Endothelial cell of umbilical vein (primary cell): Measurements from ENCODE around the gene TET2. TPM values are rescaled to one million over a fixed set of nuclear protein-coding genes. Genes with fewer than 3 reads are reported as not detected.

Experiments
- BruUV-seq: library from RNA; stranded (reverse); fragments of 400-500 nt; replicated peaks from 2 replicates; lab custom pipeline; 2021; lab: Mats Ljungman, UMichigan
- CTCF ChIA-PET: fragments of 300-600, 350-600 bp; sonication (Branson Sonifier 250); formaldehyde crosslinking; loops from one replicate; lab custom pipeline; 2021; ENCODE audit warnings: antibody characterized with exemption, inconsistent platforms; lab: Charles Lee
- POLR2A ChIA-PET: fragments of 300-600, 350-600 bp; sonication (Branson Sonifier 250); formaldehyde crosslinking; loops from one replicate; lab custom pipeline; 2021; ENCODE audit warnings: antibody characterized with exemption, inconsistent platforms; lab: Charles Lee
- DNase-seq: peaks from one replicate; pipeline ENCODE4 v3.0.0-alpha.2; 2011; ENCODE audit warnings: low read depth, low spot score
- FAIRE-seq: peaks from 2 replicates; lab custom pipeline; 2011; peaks lifted over from hg19 to GRCh38; lab: Jason Lieb, UNC
- H2AFZ ChIP-seq: 2 replicates; pipeline ENCODE4 v1.6.0; 2012; ENCODE audit warnings: low read depth, low read length, control low read depth, inconsistent platforms
- H3K27ac ChIP-seq: 2 replicates; pipeline ENCODE4 v1.5.1; 2011; ENCODE audit warnings: low read depth, mild to moderate bottlenecking, control low read depth, low read length, moderate library complexity; ENCODE audit not compliant: insufficient read depth
- H3K27me3 ChIP-seq, 2 experiments: 2 replicates each; pipeline versions ENCODE4 v1.6.0 to v1.6.1; 2011; ENCODE audit warnings: low read length in 2 of 2, mixed read lengths in 1 of 2; ENCODE audit not compliant: control insufficient read depth in 2 of 2, insufficient read depth in 2 of 2
- H3K36me3 ChIP-seq, 2 experiments: 2 replicates in 1 of 2; 3 replicates in 1 of 2; pipeline ENCODE4 v1.5.1; 2011; ENCODE audit warnings: low read length in 2 of 2, mild to moderate bottlenecking in 1 of 2, moderate library complexity in 1 of 2; ENCODE audit not compliant: control insufficient read depth in 2 of 2, insufficient read depth in 2 of 2; ENCODE audit errors: extremely low read depth in 1 of 2
- H3K4me1 ChIP-seq: 3 replicates; pipeline ENCODE4 v1.5.1; 2011; ENCODE audit warnings: mild to moderate bottlenecking, low read length; ENCODE audit not compliant: control insufficient read depth, insufficient read depth; ENCODE audit errors: extremely low read depth
- H3K4me2 ChIP-seq: 2 replicates; pipeline ENCODE4 v1.6.1; 2011; ENCODE audit warnings: low read length, control low read depth, mixed read lengths; ENCODE audit not compliant: insufficient read depth
- H3K4me3 ChIP-seq, 3 experiments: fragments of 200-600 bp in 1 of 3; sonication (generic), shearing (Covaris generic) in 1 of 3; replicated peaks in 1 of 3; 2 replicates each; pipeline ENCODE4 v1.5.1; 2011 to 2016; ENCODE audit warnings: control low read depth in 3 of 3, low read length in 3 of 3, mild to moderate bottlenecking in 2 of 3, inconsistent platforms in 1 of 3, low read depth in 1 of 3, moderate library complexity in 1 of 3; ENCODE audit not compliant: insufficient read depth in 1 of 3
- H3K79me2 ChIP-seq: 2 replicates; pipeline ENCODE4 v1.6.0; 2012; ENCODE audit warnings: low read length, inconsistent platforms; ENCODE audit not compliant: control insufficient read depth, insufficient read depth
- H3K9ac ChIP-seq: replicated peaks from 2 replicates; pipeline ENCODE3; 2011; ENCODE audit warnings: low read length, control low read depth; ENCODE audit not compliant: insufficient read depth; ENCODE audit errors: extremely low read depth
- H3K9me1 ChIP-seq: replicated peaks from 3 replicates; pipeline ENCODE4 v1.6.0; 2011; ENCODE audit warnings: mild to moderate bottlenecking, low read length; ENCODE audit not compliant: control insufficient read depth, insufficient read depth; ENCODE audit errors: extremely low read depth
- H3K9me3 ChIP-seq: replicated peaks from 2 replicates; pipeline ENCODE4 v1.5.1; 2012; ENCODE audit warnings: low read length, inconsistent platforms; ENCODE audit not compliant: control insufficient read depth, insufficient read depth
- H4K20me1 ChIP-seq: replicated peaks from 2 replicates; pipeline ENCODE3; 2011; ENCODE audit warnings: mild to moderate bottlenecking, low read length; ENCODE audit not compliant: control insufficient read depth, insufficient read depth; ENCODE audit errors: extremely low read depth
- EZH2 ChIP-seq: IDR thresholded peaks from 2 replicates; pipeline ENCODE4 v1.6.1; 2012; ENCODE audit warnings: borderline replicate concordance, low read depth, mild to moderate bottlenecking, moderate library complexity, low read length, inconsistent platforms; ENCODE audit not compliant: severe bottlenecking
- FOS ChIP-seq: IDR thresholded peaks from 2 replicates; pipeline ENCODE4 v1.6.1; 2011; ENCODE audit warnings: mild to moderate bottlenecking, low read length, moderate library complexity, borderline replicate concordance; ENCODE audit not compliant: insufficient read depth
- GATA2 ChIP-seq: IDR thresholded peaks from 2 replicates; pipeline ENCODE4 v1.7.0; 2011; ENCODE audit warnings: low read depth, mild to moderate bottlenecking, moderate library complexity, mixed read lengths, low read length; ENCODE audit not compliant: insufficient read length, insufficient read depth
- JUN ChIP-seq: IDR thresholded peaks from 2 replicates; pipeline ENCODE4 v1.6.1; 2011; ENCODE audit warnings: borderline replicate concordance, low read depth; ENCODE audit not compliant: insufficient read length, insufficient read depth
- MYC ChIP-seq: IDR thresholded peaks from one replicate; pipeline ENCODE4 v1.6.1; 2011; ENCODE audit warnings: mild to moderate bottlenecking, low read depth, low read length
- POLR2A ChIP-seq: IDR thresholded peaks from 2 replicates; pipeline ENCODE4 v1.6.1; 2012; ENCODE audit warnings: low read depth, mild to moderate bottlenecking, control low read depth, low read length
- POLR2AphosphoS5 ChIP-seq: IDR thresholded peaks from 2 replicates; pipeline ENCODE4 v1.6.1; 2012; ENCODE audit warnings: low read depth, mild to moderate bottlenecking, control low read depth, low read length, moderate library complexity; ENCODE audit not compliant: insufficient read depth
- dilution Hi-C: fragments of 300-500 bp; cut with MboI; formaldehyde crosslinking; loops from one replicate; pipeline ENCODE4 v1.15.0; 2019; ENCODE audit warnings: low sequenced_read_pairs; ENCODE audit not compliant: extremely low pct_ligation_motif_present
- intact Hi-C: fragments of 100-400 bp; cut with micrococcal nuclease; formaldehyde crosslinking; loops from one replicate; pipeline ENCODE4 v1.10.0; 2022
- polyA plus RNA-seq, 4 experiments: library from polyadenylated mRNA; depleted of rRNA in 3 of 4; stranded (reverse) in 3 of 4; unstranded in 1 of 4; fragments of >200 nt; gene quantifications; 2 replicates each; pipeline versions ENCODE4 v1.2.1 to v1.2.3, GENCODE V29; 2011 to 2012; ENCODE audit warnings: missing spikeins in 1 of 4
- total RNA-seq: library from RNA; stranded (reverse); gene quantifications from 2 replicates; pipeline ENCODE4 v1.2.3, GENCODE V29; 2021
- TF ChIP-seq, protein P1 (sequence below), 2 donors: IDR thresholded peaks; 1 replicate in 1 of 2; 2 replicates in 1 of 2; pipeline ENCODE4 v1.5.1; 2011; ENCODE audit warnings: low read length in 2 of 2, mild to moderate bottlenecking in 2 of 2, moderate library complexity in 2 of 2, control low read depth in 1 of 2, inconsistent platforms in 1 of 2, low read depth in 1 of 2; ENCODE audit not compliant: insufficient read depth in 1 of 2; ENCODE audit errors: extremely low read depth in 1 of 2
- TF ChIP-seq, protein P2 (sequence below): IDR thresholded peaks from 2 replicates; pipeline ENCODE4 v1.6.1; 2011; ENCODE audit not compliant: insufficient read depth, insufficient read length

Gene TET2
- total and polyA plus RNA-seq, 2 donors (not counting 3 experiments of a cell fraction or from before 2014, with no cell fraction given) = 4.8 to 17.5 TPM

GRCh38 chr4:105246712-105247111, 100.0 kb downstream of the TET2 start:
- Histone ChIP-seq H2AFZ (no peak overlapping the region), H3K36me3 (no peaks in the 10 kb centered on the region), H3K9me1 (no peaks in the 10 kb centered on the region), H3K4me1 (peaks cover 3% of the 10 kb centered on the region), H3K4me2 (no peak overlapping the region), H3K9me3 (no peaks in the 10 kb centered on the region), H3K79me2 (no peaks in the 10 kb centered on the region), H3K9ac (no peak overlapping the region), H3K27ac (no peak overlapping the region), H3K27me3 (no peaks in the 10 kb centered on the region), H4K20me1 (no peaks in the 10 kb centered on the region), H3K4me3 (no peak overlapping the region)
- dilution Hi-C loops (no loop called here), intact Hi-C loops (loop anchor here (10.0 kb wide), 1 partner anchor 102 kb away; the partner anchor contains the start of gene TET2)
- no peak for DNase-seq
- TF ChIP-seq GATA2 (no peak), POLR2A (no peak), EZH2 (no peak), POLR2AphosphoS5 (no peak), JUN (no peak), FOS (no peak), MYC (no peak)
- TF ChIP-seq, protein P1, sequence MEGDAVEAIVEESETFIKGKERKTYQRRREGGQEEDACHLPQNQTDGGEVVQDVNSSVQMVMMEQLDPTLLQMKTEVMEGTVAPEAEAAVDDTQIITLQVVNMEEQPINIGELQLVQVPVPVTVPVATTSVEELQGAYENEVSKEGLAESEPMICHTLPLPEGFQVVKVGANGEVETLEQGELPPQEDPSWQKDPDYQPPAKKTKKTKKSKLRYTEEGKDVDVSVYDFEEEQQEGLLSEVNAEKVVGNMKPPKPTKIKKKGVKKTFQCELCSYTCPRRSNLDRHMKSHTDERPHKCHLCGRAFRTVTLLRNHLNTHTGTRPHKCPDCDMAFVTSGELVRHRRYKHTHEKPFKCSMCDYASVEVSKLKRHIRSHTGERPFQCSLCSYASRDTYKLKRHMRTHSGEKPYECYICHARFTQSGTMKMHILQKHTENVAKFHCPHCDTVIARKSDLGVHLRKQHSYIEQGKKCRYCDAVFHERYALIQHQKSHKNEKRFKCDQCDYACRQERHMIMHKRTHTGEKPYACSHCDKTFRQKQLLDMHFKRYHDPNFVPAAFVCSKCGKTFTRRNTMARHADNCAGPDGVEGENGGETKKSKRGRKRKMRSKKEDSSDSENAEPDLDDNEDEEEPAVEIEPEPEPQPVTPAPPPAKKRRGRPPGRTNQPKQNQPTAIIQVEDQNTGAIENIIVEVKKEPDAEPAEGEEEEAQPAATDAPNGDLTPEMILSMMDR (IDR thresholded peaks at IDR 0.05; ENCODE audit: extremely low read depth in 1 of 2, insufficient read depth in 1 of 2, low read depth in 1 of 2, low read length in 2 of 2) = no peak
- TF ChIP-seq, protein P2, sequence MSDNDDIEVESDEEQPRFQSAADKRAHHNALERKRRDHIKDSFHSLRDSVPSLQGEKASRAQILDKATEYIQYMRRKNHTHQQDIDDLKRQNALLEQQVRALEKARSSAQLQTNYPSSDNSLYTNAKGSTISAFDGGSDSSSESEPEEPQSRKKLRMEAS = no peak
- ChIA-PET CTCF (interaction anchor here (0.8 to 2.1 kb wide), 2 partner anchors 14 kb away, joined by 3 to 4 read pairs; no protein-coding TSS in a partner anchor), POLR2A (no interaction called here)
- BruUV-seq = no TSS peak
- FAIRE-seq = no peak
